Activated CD8-positive, alpha-beta memory T cell treated with anti-CD3 and anti-CD28 coated beads, Interleukin-2, amount 50 U/mL, for 1 hour (primary cell): ENCODE results near the gene HUS1.
"Not testable (repeated sequence)": the region's sequence is repeated elsewhere in the genome, so short reads cannot be mapped to it uniquely, and the experiment has no call there.

Source experiments
- DNase-seq: peaks from one replicate; pipeline ENCODE4 v3.0.0-alpha.2; 2020; ENCODE audit errors: extremely low read depth

Gene HUS1

DNA sequence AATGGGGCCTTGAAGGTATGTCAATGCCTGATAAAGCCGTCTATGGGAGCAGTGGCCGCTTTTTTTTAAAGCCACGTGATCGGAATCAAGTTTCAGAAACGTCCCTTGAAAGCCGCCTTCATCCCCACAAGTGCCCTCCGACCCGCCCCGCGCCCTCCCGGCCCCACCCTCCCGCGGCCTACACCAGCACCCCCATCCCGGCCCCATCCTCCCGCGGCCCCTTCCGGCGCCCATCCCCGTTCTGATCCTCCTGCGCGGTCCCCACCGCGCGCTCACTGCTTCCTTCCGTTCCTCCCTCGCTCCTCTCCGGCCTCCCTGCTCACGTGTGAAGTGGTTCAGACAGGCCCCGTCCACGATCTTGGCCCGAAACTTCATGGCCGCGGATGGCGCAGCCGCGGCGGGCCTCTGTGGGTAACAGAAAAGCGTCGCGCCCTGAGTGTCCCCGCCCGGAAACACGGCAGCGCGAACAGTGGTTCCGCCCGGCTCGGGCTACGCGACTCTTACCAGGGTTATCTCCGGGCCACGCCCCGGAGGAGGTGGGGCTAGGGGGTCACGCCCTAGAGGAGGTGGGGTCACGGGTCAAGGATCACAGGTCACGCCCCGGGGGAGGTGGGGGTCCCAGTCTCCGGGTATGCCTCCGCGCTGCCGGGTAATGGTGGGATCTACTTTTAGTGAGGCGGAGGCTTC lies at the start of gene HUS1:
TSS of gene HUS1 (minus strand) at position 471 of the 687 bp plus-strand sequence. CDS start at position 375, 96 bp downstream.
- peak; percentile 73 for DNase-seq

DNA sequence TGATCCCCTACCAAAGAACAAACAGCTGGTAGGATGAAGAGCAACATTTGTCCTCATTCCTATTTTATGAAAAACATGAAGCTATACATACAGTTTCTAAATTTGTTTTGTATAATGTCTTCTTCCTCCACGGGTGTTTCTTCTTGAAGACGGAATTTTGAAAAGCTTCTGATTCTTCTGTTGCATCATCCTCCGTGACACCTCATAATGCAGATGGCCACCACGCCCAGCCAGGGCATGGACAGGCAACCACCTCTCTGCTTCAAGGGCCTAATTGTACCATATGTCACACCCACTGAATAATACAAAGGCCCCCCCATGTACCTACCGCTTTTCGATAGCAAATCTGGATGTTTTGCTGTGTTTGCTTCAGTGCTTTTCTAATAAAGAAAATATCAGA lies 49.5 kb upstream of the HUS1 start, which contains the start of gene SUN3:
TSS of gene SUN3 (minus strand) at position 170 of the 400 bp plus-strand sequence. CDS start at position 1, 169 bp downstream.
- DNase-seq, result no peak

DNA sequence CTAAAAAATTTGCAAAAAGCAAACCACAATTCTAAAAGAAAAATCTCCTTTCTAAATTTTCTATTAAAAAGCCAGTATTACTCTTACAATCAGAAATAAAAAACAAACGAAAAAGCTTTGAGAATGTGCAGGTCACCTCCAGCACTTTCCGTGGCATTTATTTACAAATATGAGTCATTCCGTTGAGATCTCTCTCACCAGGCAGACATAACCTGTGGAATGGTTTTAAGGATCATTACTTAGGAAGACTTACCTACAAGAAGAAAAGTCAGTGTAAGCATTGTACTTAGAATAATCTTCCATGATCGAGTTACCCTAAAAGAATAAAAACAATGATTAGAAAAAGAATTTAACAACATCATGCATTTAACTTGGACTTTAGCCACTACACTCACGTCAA lies 46.2 kb upstream of the HUS1 start:
- DNase-seq, result no peak

DNA sequence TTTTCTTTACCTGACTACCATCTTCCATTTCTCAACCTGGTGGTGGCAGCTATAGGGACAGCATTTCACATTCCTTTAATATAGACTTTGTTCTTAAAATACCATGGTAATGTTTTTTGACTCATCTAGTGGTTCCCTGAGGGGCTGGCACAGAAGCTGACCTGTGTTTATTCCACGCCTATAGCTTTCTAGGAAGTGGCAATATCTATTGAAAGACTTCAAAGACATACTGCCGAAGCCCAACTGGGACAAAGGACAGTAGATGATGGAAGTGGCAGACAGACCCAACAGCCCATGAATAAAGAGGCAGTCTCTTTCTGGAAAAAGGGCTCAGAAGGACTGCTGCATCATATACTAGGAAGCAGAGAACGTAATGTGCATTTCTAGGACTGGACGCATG lies 38.3 kb upstream of the HUS1 start:
- no peak for DNase-seq

DNA sequence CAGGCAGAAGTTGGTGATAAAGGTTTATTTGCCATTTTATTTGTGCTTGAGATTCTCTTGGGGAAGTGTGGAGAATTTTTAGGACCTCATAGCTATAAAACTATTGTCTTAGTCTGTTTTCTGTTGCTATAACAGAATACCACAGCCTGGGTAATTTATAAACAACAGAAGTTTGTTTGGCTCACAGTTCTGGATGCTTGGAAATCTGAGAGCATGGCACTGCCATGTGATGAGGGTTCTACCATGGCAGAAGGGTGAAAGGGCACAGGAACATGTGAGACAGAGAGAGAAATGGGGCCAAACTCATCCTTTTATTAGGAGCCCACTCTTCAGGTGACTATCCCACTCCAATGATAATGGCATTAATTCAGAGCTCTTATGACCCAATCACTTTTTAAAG lies 37.2 kb upstream of the HUS1 start:
- DNase-seq, result no peak

DNA sequence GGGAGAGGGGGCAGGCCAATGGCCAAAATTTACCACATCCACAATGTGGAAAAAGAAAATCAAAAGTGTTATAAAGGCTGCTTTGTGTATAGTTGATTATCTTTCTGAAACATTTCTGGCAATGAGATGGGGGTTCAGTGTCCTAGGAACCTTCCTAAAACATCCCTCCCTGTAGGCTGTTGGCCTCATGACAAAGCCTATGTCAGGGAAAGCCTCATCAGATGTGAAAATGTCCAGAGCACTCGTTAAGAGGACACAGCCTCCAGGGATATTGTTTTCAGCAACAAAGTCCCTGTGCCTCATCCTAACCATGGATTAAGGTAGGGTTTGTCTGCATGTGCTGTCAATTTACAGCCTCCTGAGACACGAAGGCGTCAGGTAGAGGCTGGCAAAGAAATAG lies 32.5 kb upstream of the HUS1 start:
- DNase-seq, result no peak

DNA sequence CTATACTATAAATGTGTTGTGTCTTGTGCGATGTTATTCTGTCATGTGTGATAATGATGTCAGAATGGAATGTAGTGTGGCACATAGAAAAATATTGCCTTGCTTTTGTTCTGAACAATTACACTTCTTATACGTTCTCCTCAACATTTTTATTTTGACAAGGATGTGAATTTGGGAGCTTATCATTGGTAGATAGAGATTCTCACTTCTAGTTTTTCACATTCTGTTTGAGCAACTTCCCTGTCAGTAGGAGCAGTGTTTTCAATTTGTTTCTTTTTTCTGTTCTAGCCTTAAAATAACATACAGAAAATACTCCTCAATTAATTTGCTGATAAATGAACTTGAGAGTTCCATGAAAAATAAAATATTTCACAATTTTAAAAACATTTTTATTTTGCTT lies 31.9 kb upstream of the HUS1 start:
- no peak for DNase-seq

DNA sequence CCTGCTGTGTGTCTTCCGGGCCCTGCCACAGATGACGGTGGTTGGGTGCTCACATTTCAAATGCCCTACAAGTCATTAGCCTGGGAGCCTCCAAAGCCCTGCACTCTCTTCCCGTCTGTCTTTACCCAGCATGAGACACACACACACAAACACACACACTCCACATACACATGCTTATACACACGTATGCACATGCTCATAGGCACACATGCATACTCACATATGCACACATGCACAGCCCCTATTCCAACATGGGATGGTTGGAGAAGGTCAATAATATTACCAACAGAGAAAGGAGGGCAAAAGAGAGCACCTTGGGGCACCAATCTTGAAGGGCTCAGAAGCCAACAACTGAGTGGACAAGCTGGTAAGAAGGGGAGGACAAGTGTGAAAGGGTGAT lies 30.5 kb upstream of the HUS1 start:
- DNase-seq, result no peak

DNA sequence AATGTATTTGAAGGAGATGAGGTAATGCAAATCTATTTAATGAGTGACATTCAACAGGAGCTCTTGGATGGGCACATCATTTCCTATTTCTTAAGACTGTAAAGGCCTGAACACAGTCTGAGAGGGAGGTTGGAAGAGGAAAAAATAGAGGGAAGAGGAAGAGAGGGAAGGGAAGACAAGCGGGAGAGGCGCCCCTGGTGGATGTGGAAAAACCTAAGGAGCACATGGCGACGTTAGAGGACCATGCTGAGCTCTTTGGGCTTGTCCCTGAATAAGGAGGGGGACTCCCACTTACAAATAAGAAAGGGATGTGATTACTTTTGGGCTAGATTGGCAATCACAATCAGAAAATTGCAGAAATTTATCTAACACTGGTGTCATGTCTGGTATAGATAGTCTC lies 29.8 kb upstream of the HUS1 start:
- no peak for DNase-seq

DNA sequence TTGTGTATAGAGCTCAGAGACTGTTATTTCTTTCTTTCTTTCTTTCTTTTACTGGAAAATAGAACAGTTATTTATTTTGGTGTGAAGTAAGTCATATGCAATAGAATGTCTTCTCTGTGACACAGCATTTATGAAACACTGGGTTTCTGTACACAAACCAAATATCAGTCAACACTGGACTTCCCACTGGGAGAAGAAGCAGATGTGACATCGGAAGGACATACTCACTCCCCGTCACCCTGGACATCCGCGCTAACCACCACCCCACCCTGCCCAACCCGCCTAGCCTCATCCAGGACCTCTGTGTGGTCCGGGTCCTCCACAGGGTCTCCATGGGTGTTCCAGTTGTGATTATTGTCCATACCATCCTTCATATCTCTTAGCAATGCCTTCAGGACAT lies 27.5 kb upstream of the HUS1 start:
- no peak for DNase-seq

DNA sequence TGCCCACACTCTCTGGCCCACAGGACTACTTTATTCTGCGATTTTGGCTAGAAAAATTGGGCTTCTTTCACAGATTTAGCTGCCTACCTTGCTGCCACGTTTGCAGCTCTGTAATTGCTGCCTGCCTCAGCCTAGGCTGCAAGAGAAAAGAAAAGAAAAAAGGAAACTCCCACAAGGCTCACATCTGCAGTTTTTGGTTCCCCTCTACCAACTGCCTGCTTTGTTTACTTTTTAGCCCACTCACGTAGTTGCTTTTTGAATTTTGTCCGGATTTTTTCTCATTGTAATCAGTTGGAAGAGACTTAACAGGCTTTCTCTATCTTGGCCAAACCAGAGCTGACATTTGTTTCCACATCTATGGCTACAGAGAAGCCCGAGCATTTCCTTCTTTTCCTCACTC lies 25.2 kb upstream of the HUS1 start:
- no peak for DNase-seq

DNA sequence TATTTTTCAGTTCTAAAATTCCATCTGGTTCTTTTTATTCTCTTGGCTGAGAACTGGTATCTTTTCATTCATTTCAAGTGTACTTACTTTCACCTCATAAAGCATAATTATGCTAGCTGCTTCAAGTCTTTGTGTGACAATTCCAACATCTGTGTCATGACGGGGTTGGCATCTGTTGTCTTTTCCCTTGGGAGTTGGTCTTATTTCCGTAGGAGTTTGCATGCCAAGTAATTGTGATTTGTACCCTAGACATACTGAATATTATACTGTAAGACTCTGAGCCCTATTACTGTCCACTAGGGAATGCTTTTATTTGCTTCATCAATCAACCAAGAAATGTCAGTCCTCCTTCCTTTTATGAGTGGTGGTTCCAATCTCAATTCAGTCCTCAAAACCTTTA lies 24.6 kb upstream of the HUS1 start:
- no peak for DNase-seq

DNA sequence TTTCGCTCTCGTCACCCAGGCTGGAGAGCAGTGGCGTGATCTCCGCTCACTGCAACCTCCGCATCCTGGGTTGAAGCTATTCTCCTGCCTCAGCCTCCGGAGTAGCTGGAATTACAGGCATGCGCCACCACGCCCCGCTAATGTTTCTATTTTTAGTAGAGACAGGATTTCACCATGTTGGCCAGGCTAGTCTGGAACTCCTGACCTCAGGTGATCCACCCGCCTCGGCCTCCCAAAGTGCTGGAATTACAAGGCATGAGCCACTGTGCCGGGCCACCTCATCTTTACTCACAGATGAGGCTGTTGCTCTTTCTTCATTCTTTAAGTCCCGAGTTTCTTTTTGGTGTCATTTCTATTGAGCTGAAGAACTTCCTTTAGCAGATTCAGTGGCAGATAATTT lies 20.7 kb upstream of the HUS1 start:
- not testable (repeated sequence) for DNase-seq

DNA sequence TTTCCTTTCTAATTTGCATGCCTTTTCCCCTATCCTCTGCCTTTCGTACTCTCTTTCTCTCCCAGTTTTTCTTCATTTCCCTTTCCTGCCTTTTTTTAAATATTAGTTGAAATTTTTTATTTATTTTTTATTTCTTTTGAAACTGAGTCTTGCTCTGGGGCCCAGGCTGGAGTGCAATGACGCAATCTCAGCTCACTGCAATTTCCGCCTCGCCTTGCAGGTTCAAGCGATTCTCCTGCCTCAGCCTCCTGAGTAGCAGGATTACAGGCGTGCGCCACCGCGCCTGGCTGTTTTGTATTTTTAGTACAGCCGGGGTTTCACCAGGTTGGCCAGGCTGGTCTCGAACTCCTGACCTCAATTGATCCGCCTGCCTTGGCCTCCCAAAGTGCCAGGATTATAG lies 20.0 kb upstream of the HUS1 start:
- DNase-seq, result no peak

DNA sequence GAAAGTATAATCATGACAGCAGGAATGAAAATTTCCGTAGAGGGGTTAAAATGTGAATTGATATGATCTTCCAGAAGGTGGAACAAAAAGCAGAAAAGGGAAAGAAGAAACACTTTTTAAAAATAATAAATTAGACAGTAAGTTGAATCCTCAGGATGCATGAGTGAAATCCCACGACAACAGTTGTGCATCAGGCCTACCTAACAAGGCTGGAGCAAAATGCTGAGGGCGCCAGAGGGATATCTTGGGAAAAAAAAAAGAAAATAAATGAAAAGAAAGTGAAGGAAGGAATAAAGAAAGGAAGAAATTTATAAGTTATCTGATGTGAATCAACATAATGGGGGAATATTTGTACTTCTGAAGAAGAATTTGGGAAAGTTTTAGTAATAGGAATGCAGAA lies 13.0 kb upstream of the HUS1 start:
- DNase-seq, result no peak

DNA sequence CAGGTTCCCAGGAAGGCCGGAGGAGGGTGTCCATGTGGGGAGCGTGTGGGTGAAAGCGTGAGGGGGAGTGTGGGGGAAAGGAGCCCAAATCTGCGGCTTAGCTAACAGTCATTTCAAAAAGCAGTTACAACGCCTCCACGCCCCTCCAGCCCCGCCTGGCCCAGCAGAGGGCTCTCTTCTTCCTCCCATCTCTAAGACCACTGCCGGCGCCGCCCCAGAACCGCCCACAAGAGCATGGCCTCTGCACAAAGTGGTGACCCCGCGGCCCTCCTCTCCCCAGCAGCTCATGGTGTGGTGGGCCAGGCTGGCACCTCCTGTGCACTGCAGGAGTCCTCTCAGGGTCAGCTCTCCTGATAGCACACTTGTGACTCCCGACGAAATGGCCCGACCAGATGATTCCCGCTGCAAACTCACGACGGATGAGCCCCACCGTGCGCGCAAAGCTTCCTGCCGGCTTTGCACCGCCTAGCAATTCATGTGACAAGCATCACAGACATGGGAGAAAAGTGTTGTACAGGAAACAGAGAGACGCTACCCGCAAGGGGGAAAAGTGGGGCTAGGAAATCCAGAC lies 12.4 kb upstream of the HUS1 start:
- DNase-seq, result peak; percentile 50

DNA sequence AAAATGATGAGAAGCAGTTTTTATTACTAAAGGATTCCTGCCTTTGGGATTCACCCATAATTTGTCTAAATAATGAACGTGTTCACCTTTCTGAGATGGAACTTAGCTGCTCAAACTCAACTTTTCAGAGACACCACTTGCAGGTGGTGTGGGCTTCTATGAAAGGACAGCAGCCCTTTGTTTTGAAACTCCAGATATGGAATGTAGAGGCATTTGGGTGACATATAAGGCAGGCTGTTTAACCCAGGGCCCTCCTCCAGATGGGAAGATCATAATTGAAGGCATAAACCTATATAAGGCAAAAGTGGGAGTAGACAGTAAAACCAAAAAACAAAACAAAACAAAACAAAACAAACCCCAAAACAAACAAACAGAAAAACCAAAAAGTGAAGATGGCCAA lies 11.9 kb upstream of the HUS1 start:
- no peak for DNase-seq

DNA sequence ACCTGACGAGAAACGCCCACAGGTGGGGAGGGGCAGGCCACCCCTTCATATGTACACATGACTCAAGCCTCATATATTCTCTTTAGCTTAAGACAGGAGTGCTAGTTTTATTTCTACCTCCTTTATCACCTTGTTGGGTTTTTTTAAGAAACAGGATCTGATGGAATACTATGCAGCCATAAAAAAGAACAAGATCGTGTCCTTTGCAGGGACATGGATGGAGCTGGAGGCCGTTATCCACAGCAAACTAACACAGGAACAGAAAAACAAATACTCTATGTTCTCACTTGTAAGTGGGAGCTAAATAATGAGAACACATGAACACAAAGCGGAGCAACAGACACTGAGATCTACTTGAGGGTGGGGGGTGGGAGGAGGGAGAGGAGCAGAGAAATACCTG lies 11.2 kb upstream of the HUS1 start:
- DNase-seq, result no peak

DNA sequence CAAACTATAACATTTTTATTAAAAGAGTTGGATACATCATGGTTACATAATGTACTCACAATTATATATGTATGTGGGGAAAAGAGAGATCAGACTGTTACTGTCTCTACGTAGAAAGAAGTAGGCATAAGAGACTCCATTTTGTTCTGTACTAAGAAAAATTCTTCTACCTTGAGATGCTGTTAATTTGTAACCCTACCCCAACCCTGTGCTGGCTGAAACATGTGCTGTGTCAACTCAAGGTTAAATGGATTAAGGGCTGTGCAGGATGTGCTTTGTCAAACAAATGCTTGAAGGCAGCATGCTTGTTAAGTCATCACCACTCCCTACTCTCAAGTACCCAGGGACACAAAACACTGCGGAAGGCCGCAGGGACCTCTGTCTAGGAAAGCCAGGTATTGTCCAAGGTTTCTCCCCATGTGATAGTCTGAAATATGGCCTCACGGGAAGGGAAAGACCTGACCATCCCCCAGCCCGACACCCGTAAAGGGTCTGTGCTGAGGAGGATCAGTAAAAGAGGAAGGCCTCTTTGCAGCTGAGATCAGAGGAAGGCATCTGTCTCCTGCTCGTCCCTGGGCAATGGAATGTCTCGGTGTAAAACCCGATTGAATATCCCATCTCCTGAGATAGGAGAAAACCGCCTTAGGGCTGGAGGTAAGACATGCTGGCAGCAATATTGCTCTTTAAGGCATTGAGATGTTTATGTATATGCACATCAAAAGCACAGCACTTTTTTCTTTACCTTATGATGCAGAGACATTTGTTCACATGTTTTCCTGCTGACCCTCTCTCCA lies 10.4 kb upstream of the HUS1 start:
- DNase-seq, result not testable (repeated sequence)

DNA sequence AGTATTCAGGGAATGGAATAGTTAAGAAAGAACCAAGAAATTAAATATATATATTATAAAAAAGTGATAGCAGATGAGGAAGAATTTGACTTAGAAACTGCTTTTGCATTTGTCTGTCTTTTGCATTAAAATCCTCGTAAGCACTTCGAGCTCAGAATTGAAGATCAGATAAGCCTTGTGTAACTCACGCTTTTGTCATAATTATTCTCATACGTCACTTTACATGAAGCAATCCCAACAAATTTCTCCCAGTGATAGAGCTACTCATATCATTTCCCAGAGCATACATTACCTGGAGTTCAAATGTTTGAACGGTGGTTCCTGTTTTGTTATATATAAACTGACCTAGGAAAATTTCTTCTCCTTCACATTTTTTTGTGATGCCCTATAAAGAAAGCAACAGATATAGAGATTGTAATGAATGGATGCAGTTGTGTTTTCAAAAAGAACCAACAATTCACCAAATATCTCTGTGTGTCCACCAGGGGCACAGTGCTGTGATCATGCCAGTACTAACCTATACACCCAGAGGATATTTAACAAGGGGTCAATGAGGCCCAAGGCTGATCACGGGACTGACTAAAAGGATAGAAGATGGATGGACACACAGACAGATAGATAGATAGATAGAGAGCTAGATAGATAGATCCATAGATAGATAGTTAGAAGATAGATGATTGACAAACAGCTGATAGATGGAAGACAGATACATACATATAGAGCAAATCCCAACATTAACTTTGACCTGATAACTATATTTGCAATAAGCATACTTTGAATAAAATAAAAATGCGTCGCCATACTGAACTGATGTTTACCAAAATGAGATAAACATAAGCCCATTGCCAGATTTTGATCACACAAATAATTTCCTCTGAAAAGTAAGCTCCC lies 9.3 kb upstream of the HUS1 start:
- no peak for DNase-seq

DNA sequence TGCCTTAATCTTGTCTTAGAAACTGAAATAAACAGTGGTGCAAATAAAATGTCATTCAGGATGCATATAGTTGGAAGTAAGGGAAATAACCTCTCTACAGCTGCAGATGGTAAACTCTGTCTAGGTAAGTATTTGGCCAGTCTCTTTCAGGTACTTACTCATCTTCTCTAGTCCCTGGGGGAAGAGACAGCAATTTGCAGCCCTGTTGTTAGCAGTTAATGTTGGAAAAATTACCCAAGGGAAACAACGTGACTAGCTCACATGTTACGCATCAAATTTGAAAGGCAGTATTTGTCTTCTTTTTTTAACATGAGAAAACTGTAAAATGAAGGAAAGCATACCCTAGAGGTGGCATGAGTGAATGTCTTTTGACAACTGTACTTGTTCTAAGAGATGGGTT lies 3.2 kb upstream of the HUS1 start:
- no peak for DNase-seq

DNA sequence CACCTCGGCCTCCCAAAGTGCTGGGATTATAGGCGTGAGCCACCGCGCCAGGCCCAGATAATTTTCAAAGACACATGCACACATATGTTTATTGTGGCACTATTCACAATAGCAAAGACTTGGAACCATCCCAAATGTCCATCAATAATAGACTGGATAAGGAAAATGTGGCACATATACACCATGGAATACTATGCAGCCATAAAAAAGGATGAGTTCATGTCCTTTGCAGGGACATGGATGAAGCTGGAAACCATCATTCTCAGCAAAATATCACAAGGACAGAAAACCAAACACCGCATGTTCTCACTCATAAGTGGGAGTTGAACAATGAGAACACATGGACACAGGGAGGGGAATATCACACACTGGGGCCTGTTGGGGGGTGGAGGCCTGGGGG lies 1.2 kb upstream of the HUS1 start:
- not testable (repeated sequence) for DNase-seq
